Spleen (tissue), 11 donors: ENCODE data around the gene NAT8L. TPM values are rescaled to one million over a fixed set of nuclear protein-coding genes. Genes with fewer than 3 reads are reported as not detected.

Experiments used
- DNase-seq: peaks from one replicate; pipeline ENCODE4 v3.0.0-alpha.2; 2020
- H3K27ac ChIP-seq, 8 donors: fragments of 200-600 bp; sonication (generic) in 7 of 8; 1 replicate in 4 of 8; 2 replicates in 4 of 8; pipeline versions ENCODE4 v1.5.0 to v1.8.0; 2016 to 2021; ENCODE audit warnings: inconsistent platforms in 4 of 8, mild to moderate bottlenecking in 4 of 8, moderate library complexity in 1 of 8
- H3K27me3 ChIP-seq, 7 donors: fragments of 200-600 bp; sonication (generic) in 6 of 7; replicated peaks in 1 of 7; 1 replicate in 4 of 7; 2 replicates in 3 of 7; pipeline versions ENCODE4 v1.5.0 to v1.8.0; 2016 to 2021; ENCODE audit warnings: inconsistent platforms in 3 of 7, mild to moderate bottlenecking in 1 of 7
- H3K36me3 ChIP-seq, 6 donors: fragments of 200-600 bp; sonication (generic) in 5 of 6; 1 replicate in 4 of 6; 2 replicates in 2 of 6; pipeline versions ENCODE4 v1.5.0 to v1.8.0; 2016 to 2021; ENCODE audit warnings: inconsistent platforms in 2 of 6
- H3K4me1 ChIP-seq, 6 donors: fragments of 200-600 bp; sonication (generic) in 5 of 6; 1 replicate in 3 of 6; 2 replicates in 3 of 6; pipeline versions ENCODE4 v1.5.0 to v1.8.0; 2016 to 2021; ENCODE audit warnings: inconsistent platforms in 3 of 6
- H3K4me3 ChIP-seq, 8 donors: fragments of 200-600 bp; sonication (generic) in 7 of 8; 1 replicate in 4 of 8; 2 replicates in 4 of 8; pipeline versions ENCODE4 v1.5.0 to v1.8.0; 2016 to 2021; ENCODE audit warnings: inconsistent platforms in 4 of 8, mild to moderate bottlenecking in 4 of 8, moderate library complexity in 2 of 8
- H3K9me3 ChIP-seq, 8 donors: fragments of 200-600 bp; sonication (generic) in 7 of 8; 1 replicate in 4 of 8; 2 replicates in 4 of 8; pipeline versions ENCODE4 v1.5.0 to v1.8.0; 2016 to 2021; ENCODE audit warnings: inconsistent platforms in 4 of 8
- CTCF ChIP-seq, 11 experiments: fragments of 200-600 bp in 7 of 11; fragments of 450-650 bp in 4 of 11; sonication (generic) in 4 of 11; IDR thresholded peaks in 8 of 11; conservative IDR thresholded peaks in 3 of 11; 1 replicate in 7 of 11; 2 replicates in 4 of 11; pipeline versions ENCODE4 v1.4.0 to v1.8.0; 2016 to 2021; ENCODE audit warnings: antibody characterized with exemption in 11 of 11, inconsistent platforms in 4 of 11, mild to moderate bottlenecking in 1 of 11
- POLR2A ChIP-seq, 3 donors: fragments of 450-650 bp; IDR thresholded peaks; one replicate each; pipeline ENCODE4 v1.5.1; 2017; ENCODE audit warnings: antibody characterized with exemption in 3 of 3, mild to moderate bottlenecking in 1 of 3
- POLR2AphosphoS5 ChIP-seq, 3 donors: sonication (generic); formaldehyde crosslinking; IDR thresholded peaks; one replicate each; pipeline ENCODE4 v1.5.1; 2017; ENCODE audit warnings: antibody characterized with exemption in 3 of 3
- WGBS, 5 donors: extraction: QIAGEN DNeasy Blood & Tissue Kit in 3 of 5; methylation state at CpG; one replicate each; pipeline versions ENCODE4 v1.1.5 to v1.1.7; 2013 to 2018; 5-methylcytosine and 5-hydroxymethylcytosine counted together
- intact Hi-C: fragments of 100-400 bp; cut with DNase I; formaldehyde crosslinking; loops from one replicate; pipeline ENCODE4 v1.15.0; 2023; ENCODE audit warnings: low total_unique reads
- polyA plus RNA-seq, 3 donors: library from polyadenylated mRNA; stranded (reverse); fragments of 200-250 nt; gene quantifications; one replicate each; pipeline ENCODE4 v1.2.1, GENCODE V29; 2013
- total RNA-seq, 7 donors: library from RNA; depleted of rRNA in 3 of 7; stranded (reverse); fragments of >200 nt in 3 of 7; fragmentation: NEBNext Ultra II Directional in 4 of 7; extraction: Animal tissue kit (Norgen Biotek cat#: 25700) in 4 of 7; gene quantifications; one replicate each; pipeline versions ENCODE4 v1.1.0 to v1.2.1, GENCODE V29; 2016 to 2021
- donor health status: healthy with polysubstance abuse.
- donor health status: DM: no; HTN: no; CAD: no; lungs with moderate emphysema.
- donor health status: DM: no; HTN: no; CAD: no.
- donor health status: Bipolar disorder and iron deficiency.
- donor health status: healthy.
- donor health status: DM: no; HTN: no; CAD: no.
- donor health status: DM: yes; HTN: yes; CAD: no.

NAT8L gene
- total and polyA plus RNA-seq, 10 donors: 0.13 to 3.1 (median 0.72) TPM

GRCh38 chr4:2102045-2102883, 43.1 kb downstream of the NAT8L start:
- Histone ChIP-seq H3K9me3 (peaks cover 0 to 54% (median 42%) of the 10 kb centered on the region in 8 donors), H3K4me1 (no peaks in the 10 kb centered on the region), H3K36me3 (no peaks in the 10 kb centered on the region), H3K4me3 (no peak overlapping the region), H3K27me3 (peaks cover 0 to 69% (median 0%) of the 10 kb centered on the region in 7 donors), H3K27ac (no peak overlapping the region)
- intact Hi-C loops: no loop called here
- TF ChIP-seq POLR2AphosphoS5 (IDR thresholded peaks at IDR 0.05) (no peak), POLR2A (IDR thresholded peaks at IDR 0.05) (no peak), CTCF (IDR thresholded peaks at IDR 0.05 in 8 of 11, conservative IDR thresholded peaks at IDR 0.05 in 3 of 11) (no peak)
- no peak for DNase-seq
- 71 to 86% (median 80%) methylated on average over 3 to 4 of the region's 4 CpGs for WGBS, 5 donors

- peaks cover 0 to 51% (median 39%) of the 10 kb centered on the region in 8 donors for H3K9me3 ChIP-seq
- H3K4me1 ChIP-seq: no peaks in the 10 kb centered on the region
- DNase-seq: no peak
- intact Hi-C loops: no loop called here
- TF ChIP-seq POLR2AphosphoS5 (IDR thresholded peaks at IDR 0.05) (no peak), CTCF (IDR thresholded peaks at IDR 0.05 in 8 of 11, conservative IDR thresholded peaks at IDR 0.05 in 3 of 11) (no peak)
- peaks cover 0 to 69% (median 0%) of the 10 kb centered on the region in 7 donors for H3K27me3 ChIP-seq
- H3K4me3 ChIP-seq: no peak overlapping the region
- H3K36me3 ChIP-seq: no peaks in the 10 kb centered on the region
- 83 to 95% (median 95%) methylated on average over 5 of the region's 5 CpGs for WGBS, 5 donors
- H3K27ac ChIP-seq: no peak overlapping the region
Observed at GRCh38 chr4:2103127-2103842, 44.2 kb downstream of the NAT8L start.

GRCh38 chr4:2103843-2104547, 44.9 kb downstream of the NAT8L start:
- 64 to 82% (median 72%) methylated on average over 2 of the region's 2 CpGs for WGBS, 5 donors
- no peaks in the 10 kb centered on the region for H3K4me1 ChIP-seq
- DNase-seq: no peak
- no peak overlapping the region for H3K4me3 ChIP-seq
- H3K9me3 ChIP-seq: peaks cover 0 to 51% (median 39%) of the 10 kb centered on the region in 8 donors
- peaks cover 0 to 69% (median 0%) of the 10 kb centered on the region in 7 donors for H3K27me3 ChIP-seq
- H3K27ac ChIP-seq: no peak overlapping the region
- intact Hi-C loops: no loop called here
- no peak for TF ChIP-seq POLR2AphosphoS5 (IDR thresholded peaks at IDR 0.05)
- no peak for TF ChIP-seq POLR2A (IDR thresholded peaks at IDR 0.05)
- TF ChIP-seq CTCF (IDR thresholded peaks at IDR 0.05 in 8 of 11, conservative IDR thresholded peaks at IDR 0.05 in 3 of 11): no peak
- H3K36me3 ChIP-seq: no peaks in the 10 kb centered on the region
